PC-9 (cell line): ENCODE measurements around the gene RUVBL2. TPM values are rescaled to one million over a fixed set of nuclear protein-coding genes. Genes with fewer than 3 reads are reported as not detected.

Source experiments
- BruUV-seq: library from RNA; stranded (reverse); fragments of 400-500 nt; replicated peaks from 2 replicates; lab custom pipeline; 2021; lab: Mats Ljungman, UMichigan
- CTCF ChIA-PET: fragments of 300-600 bp; sonication (Branson Sonifier 250); formaldehyde crosslinking; loops from one replicate; lab custom pipeline; 2022; ENCODE audit warnings: antibody characterized with exemption; lab: Charles Lee
- POLR2A ChIA-PET: fragments of 300-600 bp; sonication (Branson Sonifier 250); formaldehyde crosslinking; loops from one replicate; lab custom pipeline; 2022; ENCODE audit warnings: antibody characterized with exemption; ENCODE audit not compliant: unreplicated experiment; lab: Charles Lee
- DNase-seq, 2 experiments: peaks; one replicate each; pipeline versions ENCODE4 v3.0.0 to v3.0.0-alpha.2; 2015 to 2022; ENCODE audit warnings: mixed read lengths in 1 of 2
- H2AFZ ChIP-seq: fragments of 200-600 bp; sonication (generic); 2 replicates; pipeline ENCODE4 v1.8.1; 2017; ENCODE audit warnings: antibody characterized with exemption
- H3F3A ChIP-seq: fragments of 200-600 bp; sonication (generic); 2 replicates; pipeline ENCODE4 v1.8.1; 2017; ENCODE audit warnings: antibody characterized with exemption, mild to moderate bottlenecking, low read depth; ENCODE audit not compliant: insufficient read depth
- H3K27ac ChIP-seq: fragments of 200-600 bp; sonication (generic); 2 replicates; pipeline ENCODE4 v1.6.1; 2016; ENCODE audit warnings: mixed run types
- H3K27me3 ChIP-seq: fragments of 200-600 bp; sonication (generic); 2 replicates; pipeline ENCODE4 v1.6.1; 2016; ENCODE audit warnings: low read depth, mixed run types; ENCODE audit not compliant: insufficient read depth
- H3K36me3 ChIP-seq: fragments of 200-600 bp; sonication (generic); 2 replicates; pipeline ENCODE4 v1.6.1; 2016; ENCODE audit warnings: low read depth, mixed run types
- H3K4me1 ChIP-seq: fragments of 200-600 bp; sonication (generic); replicated peaks from 2 replicates; pipeline ENCODE4 v1.6.1; 2016; ENCODE audit warnings: mixed run types; ENCODE audit not compliant: insufficient read depth
- H3K4me2 ChIP-seq: fragments of 200-600 bp; sonication (generic); 2 replicates; pipeline ENCODE4 v1.6.1; 2017; ENCODE audit warnings: mixed run types
- H3K4me3 ChIP-seq: fragments of 200-600 bp; sonication (generic); 2 replicates; pipeline ENCODE4 v1.6.1; 2016; ENCODE audit warnings: mixed run types
- H3K79me2 ChIP-seq: fragments of 200-600 bp; sonication (generic); 2 replicates; pipeline ENCODE4 v1.6.1; 2017; ENCODE audit warnings: low read depth, mixed run types
- H3K9me2 ChIP-seq: fragments of 200-600 bp; sonication (generic); 2 replicates; pipeline ENCODE4 v1.8.1; 2017; ENCODE audit warnings: mild to moderate bottlenecking; ENCODE audit not compliant: insufficient read depth
- H3K9me3 ChIP-seq: fragments of 200-600 bp; sonication (generic); 2 replicates; pipeline ENCODE4 v1.8.1; 2016; ENCODE audit warnings: low read depth; ENCODE audit not compliant: insufficient read depth
- H4K20me1 ChIP-seq: fragments of 200-600 bp; sonication (generic); 2 replicates; pipeline ENCODE4 v1.8.1; 2017; ENCODE audit not compliant: insufficient read depth
- EZH2 ChIP-seq: fragments of 200-600 bp; sonication (generic); IDR thresholded peaks from 2 replicates; pipeline ENCODE4 v1.8.0; 2017; ENCODE audit warnings: antibody characterized with exemption, low read depth
- intact Hi-C: fragments of 100-400 bp; cut with micrococcal nuclease; formaldehyde crosslinking; loops from one replicate; pipeline ENCODE4 v1.10.0; 2022; ENCODE audit not compliant: unreplicated experiment
- total RNA-seq: library from RNA; stranded (reverse); gene quantifications from 2 replicates; pipeline ENCODE4 v1.2.3, GENCODE V29; 2021
- TF ChIP-seq, protein P1 (sequence below): fragments of 200-600 bp; sonication (generic); conservative IDR thresholded peaks from 2 replicates; pipeline ENCODE4 v1.6.1; 2017; ENCODE audit warnings: mixed run types, antibody characterized with exemption, mild to moderate bottlenecking, moderate library complexity

Gene RUVBL2
- total RNA-seq, 1 experiment from 2014 or later, result 179 TPM

DNA sequence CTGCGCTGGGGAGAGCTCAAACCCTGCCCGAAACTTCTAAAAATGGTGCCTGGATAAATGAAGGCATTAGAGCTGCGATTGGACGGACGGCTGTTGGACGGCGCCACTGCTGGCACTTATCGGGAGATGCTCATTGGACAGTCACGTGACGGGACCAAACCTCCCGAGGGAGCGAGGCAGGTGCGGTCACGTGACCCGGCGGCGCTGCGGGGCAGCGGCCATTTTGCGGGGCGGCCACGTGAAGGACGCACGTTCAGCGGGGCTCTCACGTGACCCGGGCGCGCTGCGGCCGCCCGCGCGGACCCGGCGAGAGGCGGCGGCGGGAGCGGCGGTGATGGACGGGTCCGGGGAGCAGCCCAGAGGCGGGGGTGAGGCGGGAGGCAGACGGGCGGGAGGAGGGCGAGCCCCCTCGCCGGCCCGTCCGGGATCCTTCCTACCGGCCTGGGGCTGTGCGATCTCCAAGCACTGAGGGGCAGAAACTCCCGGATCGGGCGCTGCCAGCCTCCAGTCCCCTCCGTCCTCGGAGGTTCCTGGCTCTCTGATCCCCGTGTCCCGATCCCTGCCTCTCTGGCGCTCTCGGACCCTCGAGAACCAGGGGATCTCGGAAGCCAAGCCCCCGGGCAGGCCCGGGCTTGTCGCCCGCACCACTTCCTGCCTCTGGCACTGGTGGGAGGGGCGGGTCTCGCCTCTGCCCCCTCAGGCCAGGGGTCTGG, 38.9 kb upstream of the RUVBL2 start, which contains the start of gene BAX:
BAX (plus strand) TSS at position 281 of the 713 bp plus-strand sequence; CDS start at position 335, 54 bp downstream.
- no peak for TF ChIP-seq EZH2
- TF ChIP-seq, protein P1, sequence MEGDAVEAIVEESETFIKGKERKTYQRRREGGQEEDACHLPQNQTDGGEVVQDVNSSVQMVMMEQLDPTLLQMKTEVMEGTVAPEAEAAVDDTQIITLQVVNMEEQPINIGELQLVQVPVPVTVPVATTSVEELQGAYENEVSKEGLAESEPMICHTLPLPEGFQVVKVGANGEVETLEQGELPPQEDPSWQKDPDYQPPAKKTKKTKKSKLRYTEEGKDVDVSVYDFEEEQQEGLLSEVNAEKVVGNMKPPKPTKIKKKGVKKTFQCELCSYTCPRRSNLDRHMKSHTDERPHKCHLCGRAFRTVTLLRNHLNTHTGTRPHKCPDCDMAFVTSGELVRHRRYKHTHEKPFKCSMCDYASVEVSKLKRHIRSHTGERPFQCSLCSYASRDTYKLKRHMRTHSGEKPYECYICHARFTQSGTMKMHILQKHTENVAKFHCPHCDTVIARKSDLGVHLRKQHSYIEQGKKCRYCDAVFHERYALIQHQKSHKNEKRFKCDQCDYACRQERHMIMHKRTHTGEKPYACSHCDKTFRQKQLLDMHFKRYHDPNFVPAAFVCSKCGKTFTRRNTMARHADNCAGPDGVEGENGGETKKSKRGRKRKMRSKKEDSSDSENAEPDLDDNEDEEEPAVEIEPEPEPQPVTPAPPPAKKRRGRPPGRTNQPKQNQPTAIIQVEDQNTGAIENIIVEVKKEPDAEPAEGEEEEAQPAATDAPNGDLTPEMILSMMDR, result no peak; the same call in 1 of the 2 replicates
- POLR2A ChIA-PET, result interaction anchor here (0.6 kb wide), 1 partner anchor 29 kb away, joined by 6 read pairs; no protein-coding TSS in a partner anchor
- Histone ChIP-seq H3K9me3 (no peaks in the 10 kb centered on the region), H3K27ac (peak within 1 kb of the TSS; percentile 40), H3K36me3 (peaks cover 9% of the 10 kb centered on the region; the same call in 1 of the 2 replicates), H3K79me2 (peaks cover 21% of the 10 kb centered on the region), H3K27me3 (no peaks in the 10 kb centered on the region), H3K4me2 (peak within 1 kb of the TSS; percentile 82), H3K4me1 (peaks cover 10% of the 10 kb centered on the region; the same call in 1 of the 2 replicates), H3F3A (peaks cover 34% of the 10 kb centered on the region), H4K20me1 (no peaks in the 10 kb centered on the region), H3K4me3 (peak within 1 kb of the TSS; percentile 92), H3K9me2 (no peaks in the 10 kb centered on the region), H2AFZ (peak within 1 kb of the TSS; percentile 92)
- intact Hi-C loops, result loop anchor here (1.0 kb wide), 1 partner anchor 21 kb away; the partner anchor contains the start of gene DHDH
- CTCF ChIA-PET, result interaction anchor here (0.6 kb wide), 2 partner anchors 110 to 113 kb away, joined by 3 to 5 read pairs; no protein-coding TSS in a partner anchor
- peak; percentile 88 to 97 for DNase-seq
- BruUV-seq, result no TSS peak

DNA sequence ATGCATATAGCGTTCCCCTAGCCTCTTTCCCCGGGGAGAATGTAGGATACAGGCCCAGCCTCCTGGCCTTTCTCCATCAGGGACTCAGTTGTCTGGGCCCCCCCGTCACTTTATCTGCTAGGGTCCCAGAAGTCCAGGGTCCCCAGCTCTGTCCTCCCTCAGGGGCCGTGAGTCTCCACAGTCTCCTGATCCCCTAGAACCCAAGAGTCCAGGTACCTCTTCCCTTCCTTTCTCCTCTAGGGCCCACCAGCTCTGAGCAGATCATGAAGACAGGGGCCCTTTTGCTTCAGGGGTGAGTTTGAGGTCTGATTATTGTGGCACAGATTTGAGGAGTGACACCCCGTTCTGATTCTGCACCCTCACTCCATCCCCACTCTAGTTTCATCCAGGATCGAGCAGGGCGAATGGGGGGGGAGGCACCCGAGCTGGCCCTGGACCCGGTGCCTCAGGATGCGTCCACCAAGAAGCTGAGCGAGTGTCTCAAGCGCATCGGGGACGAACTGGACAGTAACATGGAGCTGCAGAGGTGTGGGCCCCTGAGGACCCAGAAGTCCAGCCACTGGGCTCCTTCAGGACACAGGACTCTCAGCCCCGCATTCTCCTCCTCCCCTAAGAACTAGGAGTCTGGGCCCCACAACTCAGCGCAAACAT, 38.3 kb upstream of the RUVBL2 start:
- POLR2A ChIA-PET, result no interaction called here
- H3K9me2 ChIP-seq, result no peaks in the 10 kb centered on the region
- H4K20me1 ChIP-seq, result no peaks in the 10 kb centered on the region
- H3F3A ChIP-seq, result peaks cover 39% of the 10 kb centered on the region
- H3K4me3 ChIP-seq, result peak overlapping the region; percentile 92
- TF ChIP-seq, protein P1, result no peak
- TF ChIP-seq EZH2, result no peak
- H3K9me3 ChIP-seq, result no peaks in the 10 kb centered on the region
- no TSS peak for BruUV-seq
- peak overlapping the region; percentile 92 for H2AFZ ChIP-seq
- no peaks in the 10 kb centered on the region for H3K27me3 ChIP-seq
- CTCF ChIA-PET, result no interaction called here
- peaks cover 9% of the 10 kb centered on the region; the same call in 1 of the 2 replicates for H3K36me3 ChIP-seq
- DNase-seq, result no peak
- H3K4me2 ChIP-seq, result peak overlapping the region; percentile 82
- H3K4me1 ChIP-seq, result peaks cover 10% of the 10 kb centered on the region; the same call in 1 of the 2 replicates
- intact Hi-C loops, result no loop called here
- H3K79me2 ChIP-seq, result peaks cover 21% of the 10 kb centered on the region
- H3K27ac ChIP-seq, result peak overlapping the region; percentile 40; the same call in 1 of the 2 replicates

DNA sequence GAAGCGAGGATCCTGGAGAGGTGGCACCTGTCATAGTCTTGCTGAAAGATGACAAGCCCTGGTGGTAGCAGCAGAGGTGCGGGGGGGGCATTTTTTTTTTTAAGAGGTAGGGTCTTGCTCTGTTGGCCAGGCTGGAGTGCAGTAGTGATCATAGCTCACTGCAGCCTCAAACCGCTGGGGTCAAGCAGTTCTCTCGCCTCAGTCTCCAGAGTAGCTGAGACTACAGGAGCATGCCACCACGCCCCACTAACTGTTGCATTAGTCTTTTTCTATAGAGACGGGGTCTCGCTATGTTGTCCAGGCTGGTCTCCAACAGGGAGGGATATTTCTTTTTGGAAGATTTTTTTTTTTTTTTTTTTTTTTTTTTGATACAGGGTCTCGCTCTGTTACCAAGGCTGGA, 35.7 kb upstream of the RUVBL2 start:
- no peak for DNase-seq
- no peaks in the 10 kb centered on the region for H4K20me1 ChIP-seq
- no peak overlapping the region for H3K4me3 ChIP-seq
- H3K9me3 ChIP-seq, result no peaks in the 10 kb centered on the region
- ChIA-PET POLR2A (no interaction called here), CTCF (no interaction called here)
- no peaks in the 10 kb centered on the region for H3K9me2 ChIP-seq
- no peak overlapping the region for H2AFZ ChIP-seq
- H3K4me2 ChIP-seq, result no peak overlapping the region
- H3K36me3 ChIP-seq, result peaks cover 9% of the 10 kb centered on the region; the same call in 1 of the 2 replicates
- H3K27me3 ChIP-seq, result no peaks in the 10 kb centered on the region
- intact Hi-C loops, result no loop called here
- no TSS peak for BruUV-seq
- peaks cover 57% of the 10 kb centered on the region for H3F3A ChIP-seq
- TF ChIP-seq, protein P1, result no peak
- no peak for TF ChIP-seq EZH2
- H3K79me2 ChIP-seq, result peaks cover 21% of the 10 kb centered on the region
- H3K4me1 ChIP-seq, result peaks cover 21% of the 10 kb centered on the region
- H3K27ac ChIP-seq, result no peak overlapping the region
